ENCODE results near the gene S100A8. TPM values are rescaled to one million over a fixed set of nuclear protein-coding genes. Genes with fewer than 3 reads are reported as not detected.

The S100A8 gene
- total RNA-seq, 4 donors from 2014 or later = 13.6 to 129 (median 20.6) TPM

DNA sequence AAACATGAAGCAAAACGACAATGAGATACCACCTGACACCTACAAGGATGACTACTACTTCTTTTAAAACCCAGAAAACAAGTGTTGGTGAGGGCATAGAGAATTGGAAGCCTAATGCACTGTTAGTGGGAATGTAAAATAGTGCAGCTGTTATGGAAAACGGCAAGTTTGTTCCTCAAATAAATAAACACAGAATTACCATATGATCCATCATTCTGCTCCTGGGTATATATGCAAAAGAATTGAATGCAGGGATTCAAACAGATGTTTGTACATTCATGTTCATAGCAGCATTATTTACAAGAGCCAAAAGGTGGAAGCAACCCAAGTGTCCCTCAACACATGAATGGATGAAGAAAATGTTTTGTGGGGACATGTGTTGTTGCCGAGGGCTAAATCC, 1.4 kb upstream of the S100A8 start:
- TF ChIP-seq, protein P1, sequence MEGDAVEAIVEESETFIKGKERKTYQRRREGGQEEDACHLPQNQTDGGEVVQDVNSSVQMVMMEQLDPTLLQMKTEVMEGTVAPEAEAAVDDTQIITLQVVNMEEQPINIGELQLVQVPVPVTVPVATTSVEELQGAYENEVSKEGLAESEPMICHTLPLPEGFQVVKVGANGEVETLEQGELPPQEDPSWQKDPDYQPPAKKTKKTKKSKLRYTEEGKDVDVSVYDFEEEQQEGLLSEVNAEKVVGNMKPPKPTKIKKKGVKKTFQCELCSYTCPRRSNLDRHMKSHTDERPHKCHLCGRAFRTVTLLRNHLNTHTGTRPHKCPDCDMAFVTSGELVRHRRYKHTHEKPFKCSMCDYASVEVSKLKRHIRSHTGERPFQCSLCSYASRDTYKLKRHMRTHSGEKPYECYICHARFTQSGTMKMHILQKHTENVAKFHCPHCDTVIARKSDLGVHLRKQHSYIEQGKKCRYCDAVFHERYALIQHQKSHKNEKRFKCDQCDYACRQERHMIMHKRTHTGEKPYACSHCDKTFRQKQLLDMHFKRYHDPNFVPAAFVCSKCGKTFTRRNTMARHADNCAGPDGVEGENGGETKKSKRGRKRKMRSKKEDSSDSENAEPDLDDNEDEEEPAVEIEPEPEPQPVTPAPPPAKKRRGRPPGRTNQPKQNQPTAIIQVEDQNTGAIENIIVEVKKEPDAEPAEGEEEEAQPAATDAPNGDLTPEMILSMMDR (IDR thresholded peaks at IDR 0.05; ENCODE audit: low read depth) = no peak

DNA sequence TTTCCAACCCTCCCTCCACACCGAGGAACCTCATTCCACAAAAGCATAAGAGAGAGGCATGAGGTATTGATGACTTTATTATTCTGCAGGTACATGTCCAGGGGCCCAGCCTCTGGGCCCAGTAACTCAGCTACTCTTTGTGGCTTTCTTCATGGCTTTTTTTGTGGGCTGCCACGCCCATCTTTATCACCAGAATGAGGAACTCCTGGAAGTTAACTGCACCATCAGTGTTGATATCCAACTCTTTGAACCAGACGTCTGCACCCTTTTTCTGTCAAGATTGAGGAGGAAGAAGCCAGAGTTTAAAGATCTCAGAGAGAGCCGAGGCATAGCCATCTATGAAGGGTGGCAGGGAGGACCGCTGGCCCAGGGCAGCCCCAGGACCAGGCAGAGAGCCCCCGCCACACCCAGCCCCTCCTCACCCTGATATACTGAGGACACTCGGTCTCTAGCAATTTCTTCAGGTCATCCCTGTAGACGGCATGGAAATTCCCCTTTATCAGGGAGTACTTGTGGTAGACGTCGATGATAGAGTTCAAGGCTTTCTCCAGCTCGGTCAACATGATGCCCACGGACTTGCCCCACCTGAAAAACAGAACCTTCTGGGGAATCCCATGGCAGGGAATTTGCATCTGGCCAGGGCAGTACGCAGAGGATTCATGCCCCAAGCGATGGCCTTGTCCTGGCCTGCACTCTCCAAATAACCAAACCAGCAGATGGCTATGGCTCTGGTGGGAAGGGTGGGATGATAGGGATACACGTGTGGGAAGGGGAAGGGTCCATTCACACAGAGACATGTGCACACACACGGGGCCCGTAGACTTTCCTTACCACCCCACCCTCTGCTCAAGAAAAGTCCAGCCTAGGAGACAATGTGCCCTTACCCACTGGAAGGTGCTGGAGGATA, 647 bp downstream of the S100A8 start:
- TF ChIP-seq, protein P1 (IDR thresholded peaks at IDR 0.05; ENCODE audit: low read depth) = no peak

DNA sequence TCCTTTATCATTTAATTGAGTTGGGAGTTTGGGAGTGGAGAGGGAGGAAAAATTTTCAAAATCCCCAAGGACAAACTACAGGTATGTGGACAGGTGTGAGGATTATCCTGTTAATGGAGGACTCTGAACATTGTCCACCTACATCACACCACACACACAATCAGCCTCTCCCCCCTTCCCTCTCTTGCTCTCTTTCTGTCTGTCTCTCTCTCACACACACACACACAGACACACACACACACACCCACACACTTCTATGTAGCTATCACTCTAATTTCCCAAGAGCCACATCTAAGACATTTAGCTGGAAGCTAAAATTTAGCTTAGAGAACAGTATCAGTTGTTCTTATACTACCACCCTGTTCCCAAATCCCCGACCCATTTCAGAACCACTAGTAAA, 1.5 kb downstream of the S100A8 start:
- TF ChIP-seq, protein P1 (IDR thresholded peaks at IDR 0.05; ENCODE audit: low read depth) = no peak

- TF ChIP-seq, protein P1 (IDR thresholded peaks at IDR 0.05; ENCODE audit: low read depth) = no peak
These were observed 3.1 kb downstream of the S100A8 start for GRCh38 chr1:153387785-153388184.

GRCh38 chr1:153387001-153387400, 3.9 kb downstream of the S100A8 start:
- TF ChIP-seq, protein P1 (IDR thresholded peaks at IDR 0.05; ENCODE audit: low read depth) = no peak

GRCh38 chr1:153386500-153386901, 4.4 kb downstream of the S100A8 start:
- TF ChIP-seq, protein P1 (IDR thresholded peaks at IDR 0.05; ENCODE audit: low read depth) = no peak

- TF ChIP-seq, protein P1 (IDR thresholded peaks at IDR 0.05; ENCODE audit: low read depth) = no peak
These were observed 5.8 kb downstream of the S100A8 start for GRCh38 chr1:153384958-153385580.

All from subcutaneous adipose tissue (tissue), 4 donors.